HG03571 (cell line): ENCODE results near the gene FOXN3.
A peak's percentile ranks its signal among the peaks of the same experiment; 100 is the strongest.

ENCODE experiments used
- ATAC-seq: cut with Tn5 transposase; IDR thresholded peaks from one replicate; pipeline ENCODE4 v1.9.1; 2021; ENCODE audit not compliant: unreplicated experiment

The FOXN3 gene

DNA sequence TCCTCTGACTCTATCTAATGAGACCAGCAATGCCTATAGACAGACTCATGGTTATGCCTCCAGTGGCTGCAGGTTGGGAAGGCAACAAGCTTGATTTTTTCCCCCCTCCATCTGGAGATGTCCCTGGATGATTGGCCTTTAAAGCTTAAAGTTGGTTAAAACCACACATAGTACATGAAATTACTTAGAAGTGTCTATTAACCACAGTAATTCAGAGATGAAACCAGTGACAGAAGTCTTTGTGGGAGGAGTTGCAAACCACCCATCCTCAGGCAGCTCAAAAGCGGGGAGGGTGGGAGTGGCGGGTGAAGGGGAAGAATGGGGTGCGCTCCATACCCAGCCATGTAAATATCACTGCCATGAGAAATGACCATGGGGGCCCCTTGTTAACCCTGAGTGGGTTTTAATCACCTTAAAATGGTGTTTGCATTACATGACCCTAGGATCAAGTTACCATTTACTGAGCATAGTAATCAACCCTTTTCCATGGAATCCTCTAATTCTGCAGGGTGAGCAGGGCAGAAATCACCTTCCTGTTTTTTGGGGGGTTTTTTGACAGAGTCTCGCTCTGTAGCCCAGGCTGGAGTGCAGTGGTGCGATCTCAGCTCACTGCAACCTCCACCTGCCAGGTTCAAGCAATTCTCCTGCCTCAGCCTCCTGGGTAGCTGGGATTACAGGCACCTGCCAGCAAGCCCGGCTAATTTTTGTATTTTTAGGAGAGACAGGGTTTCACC lies 133.5 kb downstream of the FOXN3 start:
- no peak for ATAC-seq

DNA sequence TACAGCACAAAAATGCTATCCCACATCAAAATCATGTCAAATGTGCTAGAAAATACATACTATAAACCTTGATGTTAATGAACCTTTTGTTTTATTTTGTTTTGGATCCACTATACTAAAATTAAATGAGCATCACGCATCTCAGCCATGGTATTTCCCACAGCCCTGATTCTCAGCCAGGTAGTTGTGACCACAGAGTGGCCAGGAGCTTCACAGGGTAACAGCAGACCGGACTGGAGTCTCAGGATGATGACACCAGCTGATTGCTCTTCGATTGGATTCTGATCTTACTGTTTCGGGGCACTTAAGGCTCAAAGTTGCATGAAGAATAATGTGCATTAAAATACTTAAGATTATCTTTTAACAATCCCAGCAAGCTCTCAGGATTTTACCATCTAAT lies 134.8 kb downstream of the FOXN3 start:
- ATAC-seq = no peak

DNA sequence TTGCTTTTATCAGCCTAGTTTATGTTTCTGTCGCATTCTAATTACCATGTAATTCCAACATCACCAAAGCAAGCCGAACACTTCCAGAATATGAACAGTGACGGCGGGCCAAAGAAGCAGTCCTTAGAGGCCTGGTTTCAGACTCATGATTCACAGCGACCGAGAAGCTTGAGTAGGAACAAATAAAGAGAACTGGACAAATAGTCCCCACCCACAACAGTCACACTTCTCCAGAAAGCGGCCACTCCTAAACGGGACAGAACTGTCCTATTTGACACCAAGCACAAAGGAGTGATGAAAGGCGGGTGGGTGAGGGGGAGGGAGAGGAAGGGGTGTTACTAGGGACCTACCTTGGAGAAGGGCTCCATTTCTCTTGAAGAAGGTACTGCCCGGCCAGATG lies 136.4 kb downstream of the FOXN3 start:
- ATAC-seq = no peak

DNA sequence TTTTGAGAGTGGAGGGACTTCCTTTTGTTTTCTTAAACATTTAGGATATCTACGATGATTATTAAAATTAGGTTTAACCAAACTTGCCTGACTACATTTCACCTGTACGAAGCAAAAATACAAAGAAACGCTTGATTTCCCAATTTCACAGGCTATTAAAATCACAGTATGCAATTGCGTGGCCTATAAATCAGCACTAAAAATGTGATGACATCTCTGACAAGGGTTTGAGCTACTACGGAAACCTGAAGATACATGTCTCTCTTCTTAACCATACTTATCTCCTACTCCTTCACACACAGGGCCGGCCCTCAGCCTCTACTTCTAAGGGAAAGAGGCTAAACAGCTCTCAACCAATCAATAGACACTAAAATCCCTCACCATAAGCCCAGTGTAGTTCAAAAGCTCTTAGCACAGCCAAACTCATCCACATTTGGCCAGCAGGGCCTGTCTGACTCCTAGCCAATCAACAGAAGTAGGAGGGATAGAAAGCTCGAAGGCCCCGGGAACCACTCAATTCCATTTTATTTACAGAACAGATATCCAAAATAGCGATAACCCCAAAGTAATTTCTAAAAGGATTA lies 137.3 kb downstream of the FOXN3 start:
- ATAC-seq = no peak

DNA sequence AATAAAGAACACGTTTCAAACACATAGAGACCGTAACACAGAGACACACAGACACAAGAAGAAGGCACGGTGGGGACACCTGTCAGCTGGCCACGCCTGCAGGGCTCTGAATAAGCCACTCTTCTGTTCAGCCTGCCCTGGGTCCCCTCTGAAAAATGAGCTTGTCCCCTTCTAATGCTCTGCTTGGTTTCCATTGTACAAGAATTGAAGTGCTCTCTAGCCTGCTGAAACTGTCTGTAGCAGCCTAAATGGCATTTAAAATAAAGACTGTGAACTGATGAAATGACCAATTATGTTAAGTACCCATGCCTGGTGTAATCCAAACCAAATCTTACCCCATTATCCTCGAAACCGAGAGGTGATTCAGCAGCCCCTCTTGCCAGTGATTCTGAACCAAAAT lies 139.8 kb downstream of the FOXN3 start:
- ATAC-seq = no peak

DNA sequence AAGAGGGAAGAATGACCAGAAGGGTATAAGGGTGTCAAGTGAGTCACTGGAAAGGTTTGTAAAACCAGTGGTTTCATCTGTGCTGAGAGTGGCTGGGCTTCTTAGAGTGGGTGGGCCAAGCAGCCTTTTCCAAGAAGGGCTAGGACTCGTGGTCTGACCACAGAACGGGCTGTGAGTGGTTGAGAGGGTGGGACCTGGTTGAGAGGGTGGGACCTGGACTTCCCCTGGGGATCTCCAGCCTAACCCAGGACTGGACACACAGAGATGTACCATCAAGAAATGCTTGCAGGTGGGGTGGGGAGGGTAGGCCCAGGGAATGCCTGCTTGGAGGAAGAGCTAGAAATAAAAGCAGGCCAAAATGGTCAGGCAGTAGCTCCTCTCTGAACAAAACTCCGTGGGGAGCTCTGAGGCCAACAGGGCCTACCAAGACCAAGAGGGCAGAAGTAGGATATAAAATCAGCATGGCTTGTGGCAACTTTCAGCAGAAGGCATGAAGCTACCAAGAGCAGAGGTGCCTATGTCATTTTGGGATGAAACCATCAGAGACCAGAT lies 140.5 kb downstream of the FOXN3 start:
- ATAC-seq = peak; percentile 87

DNA sequence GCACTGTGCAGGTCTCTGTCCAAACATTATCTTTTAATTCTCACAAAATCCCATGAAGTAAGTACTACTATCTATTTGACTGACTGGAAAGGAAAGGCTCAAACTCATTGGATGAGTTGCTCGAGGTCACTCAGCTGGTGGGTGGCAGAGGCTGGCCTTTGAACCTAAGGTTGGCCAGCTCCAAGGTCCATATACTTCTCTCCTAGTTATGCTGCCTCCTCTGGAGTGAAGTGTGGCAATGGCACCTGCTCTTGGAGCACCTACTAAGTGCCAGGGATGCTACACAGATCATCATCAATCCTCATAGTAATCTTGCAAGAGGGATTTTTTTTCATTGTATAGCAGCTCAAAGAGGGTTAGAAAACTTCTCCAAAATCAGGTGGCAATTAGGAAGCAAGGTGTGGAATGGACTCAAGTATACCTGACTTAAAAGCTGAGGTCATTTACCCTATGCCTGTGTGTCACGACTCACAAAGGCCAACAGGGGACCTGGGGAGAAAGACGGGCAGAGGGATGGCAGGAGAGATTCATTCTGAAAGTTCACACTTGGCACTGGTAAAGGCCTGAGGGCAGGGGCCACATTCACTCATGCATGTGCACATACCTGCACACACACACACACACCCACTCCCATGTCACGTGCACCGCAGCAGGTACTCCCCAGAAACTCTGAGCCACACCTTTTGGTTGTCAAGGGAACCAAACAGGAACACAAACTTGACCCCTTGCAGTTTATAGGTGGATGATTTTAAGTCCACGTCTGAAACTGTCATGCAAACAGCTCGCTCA lies 146.4 kb downstream of the FOXN3 start:
- ATAC-seq = peak; percentile 54

DNA sequence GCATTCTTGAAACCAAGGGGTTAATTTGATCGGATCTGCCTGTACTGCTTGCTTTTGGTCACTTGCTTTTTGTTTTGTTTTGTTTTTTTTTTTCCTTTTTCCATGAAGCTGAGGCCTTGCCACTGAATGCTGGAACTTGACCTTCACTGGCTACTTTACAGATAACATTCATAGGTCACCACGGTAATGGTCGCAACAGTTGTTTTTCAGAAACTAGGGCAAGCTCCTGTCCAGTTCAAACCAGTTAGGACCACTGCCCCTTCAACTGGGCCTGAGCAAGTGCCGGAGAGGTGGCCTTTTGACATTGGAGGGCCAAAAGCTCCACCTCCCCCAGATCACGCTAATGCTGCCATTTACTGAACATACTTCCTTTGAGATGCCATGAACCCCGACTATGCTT lies 147.6 kb downstream of the FOXN3 start:
- ATAC-seq = no peak

DNA sequence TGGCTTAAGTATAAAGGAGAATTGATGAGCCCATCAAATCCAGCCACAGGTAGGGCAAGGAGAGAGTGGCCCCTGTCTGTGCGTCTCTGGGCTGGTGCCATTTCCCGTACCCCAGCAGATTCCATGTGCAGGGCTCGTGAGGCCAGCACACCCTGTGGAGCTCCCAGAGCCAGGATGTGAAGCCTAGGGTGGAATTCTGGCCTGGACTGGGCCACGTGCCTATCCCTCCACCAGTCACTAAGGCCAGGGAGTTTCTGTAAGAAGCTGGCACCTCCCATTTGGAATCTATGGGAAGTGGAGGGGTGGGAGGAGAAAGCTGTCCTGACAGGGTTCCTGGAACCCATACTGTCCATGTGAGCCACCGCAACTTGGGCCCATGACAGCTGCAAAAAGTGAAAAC lies 148.5 kb downstream of the FOXN3 start:
- ATAC-seq = no peak

DNA sequence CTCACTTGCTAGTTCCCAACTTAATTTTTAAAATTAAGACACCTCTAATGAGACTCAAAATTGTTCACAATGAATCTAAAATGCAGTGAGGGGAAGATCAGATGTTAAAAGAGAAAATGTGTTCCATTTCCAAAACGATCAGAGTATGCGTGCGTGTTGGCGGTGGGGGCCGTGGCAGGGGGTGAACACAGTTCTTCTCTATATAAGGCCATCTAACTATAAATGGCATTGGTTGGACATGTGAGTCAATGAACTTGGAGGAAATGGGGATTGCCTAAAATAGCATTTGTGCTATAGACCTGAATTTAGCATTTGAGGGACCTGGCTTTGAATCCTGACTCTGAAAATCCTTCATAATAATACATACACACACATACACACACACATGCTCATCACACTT lies 149.4 kb downstream of the FOXN3 start:
- ATAC-seq = no peak

DNA sequence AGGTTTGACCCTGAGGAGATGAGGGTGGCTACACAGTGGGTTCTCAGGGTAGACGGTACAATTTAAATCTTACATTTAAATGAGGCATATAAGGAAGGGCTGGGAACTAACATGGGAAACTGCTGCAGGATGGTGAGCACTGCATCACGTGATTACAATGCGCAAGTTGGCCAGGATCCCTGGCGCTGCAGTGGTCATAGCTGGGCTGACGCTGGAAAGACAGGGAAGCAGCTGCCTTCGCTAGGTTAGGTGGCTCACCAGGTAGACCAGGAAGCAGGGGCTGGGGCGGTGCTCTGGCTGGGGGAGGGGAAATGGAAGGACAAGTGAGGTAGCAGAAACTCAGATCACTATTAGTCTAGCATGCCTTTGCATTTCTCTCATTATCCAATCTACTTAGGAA lies 149.9 kb downstream of the FOXN3 start:
- ATAC-seq = no peak

DNA sequence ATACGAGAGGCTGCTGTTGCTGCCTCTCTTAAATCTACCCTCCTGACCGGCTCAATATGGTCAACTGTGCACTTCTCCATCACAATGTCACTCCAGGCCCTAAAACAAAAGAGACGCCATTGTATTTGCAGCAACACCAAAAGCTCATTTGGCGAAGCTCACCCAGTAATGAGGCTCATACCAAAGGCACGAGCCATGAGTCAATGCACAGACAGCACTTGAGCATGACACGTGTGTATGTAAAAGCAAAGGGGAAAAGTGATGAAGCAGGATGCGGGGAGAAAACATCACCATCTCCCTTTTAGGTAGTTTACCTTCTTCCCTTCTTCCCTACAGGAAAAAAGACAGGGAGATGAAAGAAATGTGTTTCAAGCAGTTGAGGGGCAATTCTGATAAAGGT lies 150.3 kb downstream of the FOXN3 start:
- no peak for ATAC-seq

DNA sequence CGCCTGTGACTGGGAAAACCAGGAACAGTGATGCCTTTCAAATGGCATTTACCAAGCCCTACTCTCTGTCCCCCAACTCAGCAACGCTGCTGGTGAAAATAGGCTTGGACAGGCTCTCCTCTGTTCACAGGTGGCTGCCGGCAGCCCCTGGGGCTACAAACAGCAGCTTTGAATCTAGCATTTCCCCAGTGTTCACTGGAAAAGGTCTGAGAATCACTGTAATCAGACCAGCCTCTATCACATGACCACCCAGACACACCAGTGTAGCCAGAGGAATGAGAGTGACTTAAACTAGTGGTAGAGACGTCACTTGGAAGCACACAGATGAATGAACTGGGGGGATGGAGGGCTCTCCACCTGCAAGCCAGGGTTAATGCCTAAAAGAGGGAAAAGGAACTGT lies 151.8 kb downstream of the FOXN3 start:
- no peak for ATAC-seq

DNA sequence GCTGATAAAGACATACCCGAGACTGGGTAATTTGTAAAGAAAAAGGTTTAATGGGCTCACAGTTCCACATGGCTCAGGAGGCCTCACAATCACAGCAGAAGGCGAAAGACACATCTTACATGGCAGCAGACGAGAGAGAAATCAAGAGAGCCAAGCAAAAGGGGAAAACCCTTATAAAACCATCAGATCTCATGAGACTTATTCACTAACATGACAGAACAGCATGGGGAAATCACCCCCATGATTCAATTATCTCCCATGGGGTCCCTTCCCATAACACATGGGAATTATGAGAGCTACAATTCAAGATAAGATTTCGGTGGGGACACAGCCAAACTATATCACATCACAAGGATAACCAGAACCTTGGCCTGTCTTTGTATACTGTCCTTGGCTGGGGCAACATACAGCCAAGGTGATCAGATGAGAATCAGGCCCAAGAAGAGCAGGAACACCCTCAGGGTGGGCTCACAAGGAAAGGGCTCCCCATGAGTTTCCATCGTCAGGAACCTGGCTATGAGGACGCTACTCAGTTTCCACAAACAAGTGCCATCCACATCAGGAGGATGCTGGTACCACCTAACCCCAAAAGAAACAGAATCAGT lies 152.7 kb downstream of the FOXN3 start:
- no peak for ATAC-seq

DNA sequence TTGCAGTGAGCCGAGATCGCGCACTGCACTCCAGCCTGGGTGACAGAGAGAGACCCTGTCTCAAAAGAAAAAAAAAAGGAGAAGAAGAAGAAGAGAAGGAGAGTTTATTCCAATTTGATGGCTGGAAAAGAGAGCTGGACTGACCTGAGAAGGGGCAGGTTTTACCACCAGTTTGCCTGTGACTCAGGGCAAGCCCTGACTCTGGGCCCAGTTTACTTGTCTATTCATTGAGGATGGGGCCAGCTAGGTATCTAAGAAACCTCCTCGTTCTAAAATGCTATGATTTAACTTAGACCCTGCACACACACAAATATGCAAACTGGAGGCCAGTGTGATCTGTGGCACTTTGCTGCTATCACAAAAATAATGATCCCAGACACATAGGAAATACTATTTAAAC lies 155.0 kb downstream of the FOXN3 start:
- ATAC-seq = no peak

DNA sequence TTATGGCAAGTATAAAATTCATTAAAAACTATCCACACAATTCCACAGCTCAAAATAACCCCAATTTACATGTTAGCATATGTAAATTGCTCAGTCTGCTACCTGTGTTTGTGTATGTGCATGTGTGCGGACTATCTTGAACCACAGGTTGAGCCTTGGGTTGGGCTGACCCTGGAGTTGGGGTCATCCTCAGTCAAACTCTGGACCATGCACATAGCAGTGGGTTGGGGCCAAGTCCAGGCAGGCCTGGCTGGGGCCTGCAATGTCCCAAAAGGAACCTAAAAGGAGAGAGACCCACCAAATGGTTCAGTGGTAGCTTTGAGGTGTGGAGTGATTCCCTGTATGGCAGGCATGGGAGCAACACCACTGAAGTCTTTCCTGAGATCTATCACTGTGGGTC lies 156.1 kb downstream of the FOXN3 start:
- no peak for ATAC-seq

DNA sequence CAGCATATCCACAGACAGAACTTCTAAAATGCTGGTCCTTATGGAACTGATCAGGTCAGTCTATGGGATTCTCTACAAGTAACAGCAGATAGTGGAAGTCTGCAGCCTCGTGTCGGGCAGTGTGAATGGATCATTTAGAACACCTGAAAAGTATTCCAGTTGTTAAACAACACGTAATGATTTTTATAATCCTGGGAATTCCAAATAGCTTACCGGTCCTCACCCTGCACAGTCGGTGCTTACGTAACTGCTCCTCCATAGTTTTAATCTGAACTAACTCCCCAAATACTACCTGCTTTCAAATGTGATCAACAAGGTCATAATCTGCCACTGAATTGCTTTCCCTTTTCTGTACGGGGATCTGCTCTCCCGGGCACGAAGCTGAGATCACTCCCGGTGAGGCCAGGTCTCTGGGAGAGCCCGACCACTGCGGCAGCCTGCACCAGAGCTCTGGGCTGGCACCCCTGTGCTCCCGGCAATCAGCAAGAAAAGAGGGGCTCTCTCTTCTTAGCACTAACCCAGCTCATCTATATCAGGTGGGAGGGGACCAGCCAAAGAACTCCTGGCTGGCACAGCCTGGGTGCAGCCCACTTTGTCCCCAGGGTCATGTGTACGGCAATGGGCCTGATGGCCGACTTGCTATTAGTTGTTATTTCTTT lies 157.0 kb downstream of the FOXN3 start:
- ATAC-seq = no peak

DNA sequence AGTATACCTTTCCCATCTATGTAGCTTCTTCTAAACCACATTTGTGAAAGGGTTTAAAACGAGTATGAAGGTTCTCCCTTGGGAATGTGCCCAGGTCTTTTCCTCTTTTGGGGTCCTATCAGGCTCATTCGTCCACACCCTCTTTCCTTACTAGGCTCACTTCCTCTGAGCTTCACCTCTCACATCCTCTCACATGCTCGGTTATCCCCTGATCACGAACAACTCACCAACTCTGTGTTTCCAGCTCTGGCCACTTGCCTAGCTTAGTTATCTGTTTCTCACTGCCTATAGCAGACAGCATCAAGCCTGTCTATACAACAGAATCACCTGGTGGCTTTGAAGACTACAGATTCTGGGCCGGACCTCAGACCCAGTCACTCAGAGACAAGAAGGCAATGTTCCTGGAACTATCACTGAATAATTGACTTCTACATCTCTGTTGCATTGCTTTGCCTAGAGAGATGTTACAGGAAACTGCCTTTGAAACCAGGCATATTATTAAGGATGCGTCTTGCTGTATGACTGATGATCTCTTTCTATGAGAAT lies 158.2 kb downstream of the FOXN3 start:
- no peak for ATAC-seq

DNA sequence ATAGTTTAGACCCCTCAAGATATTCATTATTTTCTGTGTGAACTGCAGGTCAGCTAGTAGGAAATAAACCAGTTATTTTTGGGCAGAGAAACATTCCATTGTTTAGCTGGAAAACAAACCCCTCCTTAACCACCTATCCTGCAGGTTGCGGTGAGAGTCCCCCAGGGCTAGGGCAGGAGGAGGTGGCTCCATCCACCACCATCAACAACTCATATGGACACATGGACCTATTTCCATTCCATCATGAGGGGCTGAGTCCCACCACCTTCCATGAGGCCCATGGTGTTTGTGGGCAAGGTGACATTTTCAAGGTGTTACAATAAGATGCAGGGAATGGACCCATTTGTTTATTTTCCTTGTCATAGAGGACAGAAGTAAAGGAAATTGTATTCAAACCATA lies 160.1 kb downstream of the FOXN3 start:
- ATAC-seq = no peak

DNA sequence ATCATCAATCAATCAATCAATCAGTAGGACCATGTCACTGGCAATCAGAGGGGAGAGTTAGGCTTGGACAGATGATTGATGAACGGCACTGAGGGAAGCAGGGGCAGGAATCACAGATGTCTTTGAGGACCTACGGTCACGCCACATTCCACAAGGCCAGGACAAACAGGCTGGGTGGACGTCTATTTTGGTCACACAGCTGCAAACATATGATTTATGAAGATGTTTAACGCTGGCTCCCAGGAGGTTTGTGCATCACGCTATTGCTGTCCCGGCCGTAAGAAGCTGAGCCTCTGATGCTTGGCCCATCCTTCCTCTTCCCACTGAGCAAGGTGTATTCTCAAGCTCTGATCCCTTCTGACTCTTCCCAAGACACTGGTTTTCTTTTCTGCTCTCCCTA lies 160.8 kb downstream of the FOXN3 start:
- ATAC-seq = no peak

DNA sequence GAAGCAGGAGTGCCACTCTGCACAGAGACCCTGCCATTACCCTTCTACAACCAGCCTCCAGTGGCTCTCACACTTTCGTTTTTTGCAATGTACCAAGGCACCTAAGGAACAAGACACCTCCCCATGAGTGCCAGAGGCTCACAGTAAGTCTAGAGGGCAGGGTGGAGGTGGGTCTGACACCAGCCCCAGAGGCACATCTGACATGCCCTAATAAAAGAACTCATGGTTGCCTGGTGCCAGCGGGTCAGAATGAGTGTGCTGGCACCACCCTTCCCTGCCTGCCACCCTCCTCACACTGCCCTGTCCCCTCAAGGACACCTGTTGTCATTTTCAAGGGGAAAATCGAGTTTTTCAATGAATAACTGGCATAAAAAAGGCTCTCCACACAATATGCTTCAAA lies 161.2 kb downstream of the FOXN3 start:
- no peak for ATAC-seq
